ENCODE results near the gene LRRC45.

Gene LRRC45

GRCh38 chr17:82004517-82005455 is 18.3 kb upstream of the LRRC45 start:
- Histone ChIP-seq H3K4me1 (peaks cover 6 to 62% (median 51%) of the 10 kb centered on the region in 4 donors), H3K9me3 (no peaks in the 10 kb centered on the region), H3K27ac (peak overlapping the region; percentile 34 to 64), H3K4me3 (no peak overlapping the region), H3K36me3 (peaks cover 0 to 9% (median 0%) of the 10 kb centered on the region in 3 donors), H3K27me3 (no peaks in the 10 kb centered on the region)
- DNase-seq: no peak
- intact Hi-C loops (cut with DNase I; ENCODE audit: low total_unique reads): no loop called here
- no peak for TF ChIP-seq CTCF (IDR thresholded peaks at IDR 0.05)

DNA sequence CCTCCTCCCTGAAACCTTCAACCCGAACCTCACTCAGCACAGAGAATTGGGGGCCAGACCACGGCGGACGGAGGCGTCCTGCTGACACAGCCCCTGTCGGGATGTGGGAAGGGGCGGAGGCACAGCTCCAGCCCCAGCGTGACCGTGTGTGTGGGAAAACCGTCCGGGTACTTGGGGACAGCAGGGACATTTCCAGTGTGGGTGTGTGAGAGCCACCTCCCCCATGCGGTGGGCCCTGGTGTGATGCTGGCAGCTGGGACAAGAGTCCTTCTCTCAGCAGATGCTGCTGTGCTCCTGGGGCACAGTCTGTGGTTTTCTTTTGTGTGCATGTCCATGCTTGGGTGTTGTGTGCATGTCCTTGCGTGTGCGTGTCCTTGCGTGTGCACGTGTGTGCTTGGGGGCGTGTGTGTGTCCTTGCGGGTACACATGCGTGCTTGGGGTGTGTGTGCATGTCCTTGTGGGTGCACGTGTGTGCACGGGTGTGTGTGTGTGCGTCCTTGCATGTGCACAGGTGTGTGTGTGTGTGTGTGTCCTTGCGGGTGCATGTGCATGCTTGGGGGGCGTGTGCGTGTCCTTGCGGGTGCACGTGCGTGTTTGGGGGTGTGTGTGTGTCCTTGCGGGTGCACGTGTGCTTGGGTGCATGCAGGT is 17.3 kb upstream of the LRRC45 start:
- DNase-seq: no peak
- H3K4me3 ChIP-seq: no peak overlapping the region
- H3K27ac ChIP-seq: no peak overlapping the region
- no peaks in the 10 kb centered on the region for H3K9me3 ChIP-seq
- peaks cover 0 to 13% (median 0%) of the 10 kb centered on the region in 3 donors for H3K36me3 ChIP-seq
- H3K4me1 ChIP-seq: peaks cover 6 to 62% (median 51%) of the 10 kb centered on the region in 4 donors
- H3K27me3 ChIP-seq: no peaks in the 10 kb centered on the region
- intact Hi-C loops (cut with DNase I; ENCODE audit: low total_unique reads): no loop called here
- TF ChIP-seq CTCF (IDR thresholded peaks at IDR 0.05): no peak

DNA sequence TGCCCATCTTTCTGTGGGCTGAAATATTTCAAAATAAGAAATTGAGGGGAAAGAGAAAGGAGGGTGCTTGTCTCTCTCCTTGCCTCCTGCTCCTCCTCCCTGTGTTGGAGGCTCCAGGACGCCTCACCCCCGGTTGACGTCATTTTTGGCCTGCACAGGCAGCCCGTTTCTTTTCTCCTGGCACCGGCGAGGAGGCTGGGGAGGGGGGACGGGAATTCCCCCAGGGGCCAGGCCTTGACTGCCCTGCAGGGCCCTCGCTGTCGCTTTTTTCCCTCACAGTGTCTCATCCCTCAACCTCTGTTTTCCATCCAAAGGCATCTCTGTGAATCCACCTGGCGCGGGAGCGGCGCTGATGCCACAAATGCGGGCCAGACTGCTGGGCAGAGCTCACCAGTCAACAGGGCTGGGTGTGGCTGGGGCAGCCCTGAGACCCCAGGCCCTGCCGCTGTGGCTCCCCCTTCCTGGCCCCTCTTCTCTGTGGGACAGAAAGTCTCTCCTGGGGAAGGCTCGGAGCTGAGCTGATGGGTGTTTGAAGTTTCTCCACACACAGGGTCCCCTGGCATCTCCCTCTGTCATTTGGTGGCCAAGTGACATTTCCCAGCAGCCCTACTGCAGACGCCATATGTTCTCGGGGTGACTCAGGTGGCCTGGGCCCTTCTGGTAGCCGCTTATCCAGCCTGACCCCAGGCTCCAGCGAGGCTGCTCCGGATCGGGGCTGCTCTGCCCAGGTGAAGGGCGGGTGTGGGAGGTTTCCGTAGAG is 16.5 kb upstream of the LRRC45 start:
- TF ChIP-seq CTCF (IDR thresholded peaks at IDR 0.05): no peak
- H3K27me3 ChIP-seq: no peaks in the 10 kb centered on the region
- no peak overlapping the region for H3K4me3 ChIP-seq
- peaks cover 0 to 20% (median 3%) of the 10 kb centered on the region in 3 donors for H3K36me3 ChIP-seq
- H3K9me3 ChIP-seq: no peaks in the 10 kb centered on the region
- intact Hi-C loops (cut with DNase I; ENCODE audit: low total_unique reads): no loop called here
- peak overlapping the region in 1 of 2 donors; percentile 11 for H3K27ac ChIP-seq
- H3K4me1 ChIP-seq: peaks cover 6 to 62% (median 51%) of the 10 kb centered on the region in 4 donors
- no peak for DNase-seq

- H3K36me3 ChIP-seq: peaks cover 0 to 25% (median 7%) of the 10 kb centered on the region in 3 donors
Measured at GRCh38 chr17:82007228-82007494, 15.9 kb upstream of the LRRC45 start.

More at GRCh38 chr17:82007228-82007494, 15.9 kb upstream of the LRRC45 start:
- intact Hi-C loops (cut with DNase I; ENCODE audit: low total_unique reads): no loop called here
- Histone ChIP-seq H3K9me3 (no peaks in the 10 kb centered on the region), H3K4me3 (no peak overlapping the region), H3K4me1 (peaks cover 6 to 62% (median 51%) of the 10 kb centered on the region in 4 donors), H3K27ac (peak overlapping the region in 1 of 2 donors; percentile 11), H3K27me3 (no peaks in the 10 kb centered on the region)
- no peak for DNase-seq
- no peak for TF ChIP-seq CTCF (IDR thresholded peaks at IDR 0.05)
